T-helper 2 cell treated with Interferon-gamma antibody and Interleukin-4, amounts not matched to agents 5 μg/mL and 100 μg/mL, for 36 hours (primary cell): Measurements from ENCODE around the gene BBS7.

Experiments
- DNase-seq: peaks from one replicate; pipeline ENCODE4 v3.0.0; 2021; ENCODE audit warnings: low spot score
- H3K27ac Mint-ChIP-seq: one replicate; pipeline ENCODE4 v1.8.0; 2021; ENCODE audit warnings: mild to moderate bottlenecking, mixed read lengths
- H3K27me3 Mint-ChIP-seq: one replicate; pipeline ENCODE4 v1.8.0; 2021; ENCODE audit warnings: low read depth, mixed read lengths
- H3K36me3 Mint-ChIP-seq: one replicate; pipeline ENCODE4 v1.8.0; 2021; ENCODE audit warnings: low read depth, mixed read lengths
- H3K4me1 Mint-ChIP-seq: one replicate; pipeline ENCODE4 v1.8.0; 2021; ENCODE audit warnings: low read depth, mixed read lengths
- H3K4me3 Mint-ChIP-seq: one replicate; pipeline ENCODE4 v1.8.0; 2022; ENCODE audit warnings: mild to moderate bottlenecking, moderate library complexity, mixed read lengths
- H3K9me3 Mint-ChIP-seq: one replicate; pipeline ENCODE4 v1.8.0; 2021; ENCODE audit warnings: mixed read lengths

Gene BBS7

DNA sequence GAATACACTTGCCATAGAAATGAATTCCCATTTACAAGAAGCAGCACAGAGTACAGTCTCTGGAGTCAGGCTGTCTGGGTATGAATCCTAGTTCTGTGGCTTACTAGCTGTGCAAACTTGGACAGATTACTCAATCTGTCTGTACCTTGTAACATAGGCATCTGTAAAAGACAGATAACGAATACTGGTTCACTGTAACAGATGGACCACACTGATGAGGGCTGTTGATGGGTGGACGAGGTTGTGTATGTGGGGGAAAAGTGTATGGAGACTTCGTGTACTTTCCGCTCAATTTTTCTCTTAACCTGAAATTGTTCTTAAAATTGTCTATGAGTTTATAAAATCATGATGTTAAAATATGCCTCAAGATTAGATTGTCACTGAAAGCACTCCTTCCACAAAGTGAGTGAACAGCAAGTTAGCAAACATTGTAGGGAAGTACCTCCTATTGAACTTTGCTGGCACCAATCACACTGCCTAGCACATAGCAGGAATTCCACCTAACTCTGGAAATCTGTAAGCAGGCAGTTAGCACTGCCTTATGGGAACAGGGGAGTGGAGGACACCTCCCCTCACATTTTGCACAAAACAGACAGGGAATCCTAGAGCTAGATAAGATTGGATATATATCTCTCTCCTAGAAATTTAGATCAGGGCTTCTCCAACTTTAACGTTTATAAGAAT is 75.6 kb downstream of the BBS7 start:
- Mint-ChIP-seq H3K27ac (peak overlapping the region; percentile 22), H3K4me3 (peak overlapping the region; percentile 21), H3K27me3 (peaks cover 6% of the 10 kb centered on the region), H3K4me1 (peaks cover 25% of the 10 kb centered on the region), H3K9me3 (no peaks in the 10 kb centered on the region), H3K36me3 (no peaks in the 10 kb centered on the region)
- no peak for DNase-seq

DNA sequence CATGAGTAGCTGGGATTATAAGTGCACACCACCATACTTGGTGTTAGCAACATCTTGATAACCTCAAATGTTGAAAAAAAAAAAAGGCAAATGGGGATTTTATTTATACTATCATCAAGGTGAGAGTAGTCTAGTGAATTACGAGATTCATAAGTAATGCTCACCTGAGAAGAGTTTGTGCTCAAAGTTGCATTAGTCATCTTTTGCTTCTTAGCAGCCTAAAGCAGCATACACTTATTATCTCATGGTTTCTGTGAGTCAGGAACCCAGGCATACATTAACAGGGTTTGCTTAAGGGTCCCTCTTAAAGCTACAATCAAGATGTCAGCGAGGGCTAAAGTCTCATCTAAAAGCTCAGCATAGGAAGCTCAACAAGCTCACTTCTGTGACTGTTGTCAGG is 77.3 kb downstream of the BBS7 start:
- DNase-seq, result no peak
- Mint-ChIP-seq H3K4me1 (peaks cover 27% of the 10 kb centered on the region), H3K36me3 (no peaks in the 10 kb centered on the region), H3K27me3 (peaks cover 6% of the 10 kb centered on the region), H3K27ac (no peak overlapping the region), H3K9me3 (no peaks in the 10 kb centered on the region), H3K4me3 (no peak overlapping the region)

DNA sequence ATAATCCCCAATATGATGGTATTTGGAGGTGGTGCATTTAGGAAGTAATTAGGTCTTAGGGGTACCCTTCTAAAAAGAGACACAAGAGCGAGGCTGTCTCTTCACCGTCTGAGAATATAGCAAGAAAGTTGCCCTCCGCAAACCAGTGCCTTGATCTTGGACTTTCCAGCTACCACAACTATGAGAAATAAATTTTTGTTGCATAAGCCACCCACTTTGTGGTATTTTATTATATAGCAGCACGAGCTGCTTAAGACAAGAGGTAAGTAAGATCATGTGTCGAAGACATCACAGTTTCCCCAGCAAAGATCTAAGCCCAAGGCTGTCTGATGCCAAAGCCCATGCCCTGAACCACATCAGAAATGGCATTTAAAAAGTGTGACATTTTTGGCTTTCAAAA is 78.8 kb downstream of the BBS7 start:
- Mint-ChIP-seq H3K36me3 (no peaks in the 10 kb centered on the region), H3K27me3 (peaks cover 6% of the 10 kb centered on the region), H3K9me3 (no peaks in the 10 kb centered on the region), H3K27ac (no peak overlapping the region), H3K4me3 (no peak overlapping the region), H3K4me1 (peaks cover 27% of the 10 kb centered on the region)
- DNase-seq, result no peak

DNA sequence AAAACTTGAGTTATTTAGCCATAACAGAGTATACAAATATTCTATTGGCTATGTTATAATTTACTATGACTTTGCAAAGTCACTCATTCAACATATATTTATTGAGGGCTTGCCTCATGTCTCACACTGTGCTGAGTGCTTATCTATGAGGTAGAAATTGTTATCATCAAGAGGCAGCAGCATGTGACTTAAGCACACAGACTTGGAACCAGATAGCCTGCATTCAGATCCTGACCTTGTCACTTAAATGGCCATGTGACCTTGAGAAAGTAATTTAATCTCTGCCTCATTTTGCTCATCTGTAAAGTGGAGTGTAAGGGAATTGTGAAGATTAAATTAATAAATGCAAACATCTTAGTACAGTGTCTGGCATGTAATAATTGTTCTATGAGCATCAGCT is 79.3 kb downstream of the BBS7 start:
- Mint-ChIP-seq H3K4me1 (peaks cover 23% of the 10 kb centered on the region), H3K4me3 (no peak overlapping the region), H3K36me3 (no peaks in the 10 kb centered on the region), H3K27me3 (peaks cover 6% of the 10 kb centered on the region), H3K27ac (no peak overlapping the region), H3K9me3 (no peaks in the 10 kb centered on the region)
- no peak for DNase-seq

DNA sequence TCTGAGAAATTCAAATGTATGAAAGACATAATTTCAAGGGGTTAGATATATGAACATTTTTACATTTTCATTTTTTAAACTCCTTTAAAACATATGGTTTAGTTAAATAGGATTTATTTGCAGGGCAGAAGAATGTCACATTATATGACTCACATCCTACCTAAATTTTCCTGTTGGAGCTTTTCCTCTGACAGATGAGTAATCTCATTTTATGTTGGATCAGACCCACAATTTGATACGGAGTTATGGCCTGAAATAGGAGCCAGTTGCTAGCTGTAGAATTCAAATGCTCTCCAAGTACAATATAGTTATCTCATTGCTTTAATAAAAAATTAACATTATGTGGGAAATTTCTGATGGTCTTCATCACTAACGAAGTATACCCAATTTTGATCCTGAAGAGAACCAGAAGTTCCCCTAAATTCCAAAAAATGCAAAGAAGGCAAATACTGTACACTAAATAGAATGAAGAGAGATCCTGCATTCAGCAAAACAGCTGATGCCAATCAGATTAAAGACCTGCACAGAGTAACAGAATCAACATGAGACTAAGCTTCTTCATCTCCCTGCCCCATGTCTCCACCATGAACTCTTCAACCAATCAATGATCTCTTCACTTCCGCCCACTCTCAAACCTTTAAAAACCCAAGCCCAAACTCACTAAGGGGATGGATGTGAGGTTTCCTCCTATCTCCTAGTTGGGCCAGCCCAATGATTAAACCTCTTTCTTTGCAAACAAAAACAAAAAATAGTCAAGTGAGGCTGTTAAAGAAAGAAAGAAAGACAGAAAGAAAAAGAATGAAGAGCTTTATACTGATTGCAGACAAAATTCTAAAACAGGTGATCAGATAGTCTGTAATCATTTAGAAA is 80.1 kb downstream of the BBS7 start:
- peaks cover 9% of the 10 kb centered on the region for H3K27me3 Mint-ChIP-seq
- DNase-seq, result no peak
- no peak overlapping the region for H3K27ac Mint-ChIP-seq
- H3K4me1 Mint-ChIP-seq, result peaks cover 16% of the 10 kb centered on the region
- H3K4me3 Mint-ChIP-seq, result no peak overlapping the region
- no peaks in the 10 kb centered on the region for H3K9me3 Mint-ChIP-seq
- H3K36me3 Mint-ChIP-seq, result no peaks in the 10 kb centered on the region

DNA sequence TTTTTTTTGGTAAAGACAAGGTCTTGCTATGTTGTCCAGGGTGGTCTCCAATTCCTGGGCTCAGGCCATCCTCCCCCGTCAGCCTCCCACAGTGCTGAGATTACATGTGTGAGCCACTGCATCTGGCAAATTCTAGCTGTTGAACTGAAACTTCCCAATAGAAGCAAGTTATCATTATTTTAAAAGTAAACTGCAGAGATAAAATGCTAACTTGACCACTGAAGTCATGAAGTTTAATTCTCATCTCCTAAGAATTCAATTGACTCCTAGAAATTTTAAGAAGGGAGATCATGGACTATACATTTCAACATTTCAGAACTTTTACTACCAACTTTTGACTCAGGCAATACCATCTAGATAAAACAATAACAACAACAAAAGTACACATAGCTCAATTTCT is 80.8 kb downstream of the BBS7 start:
- Mint-ChIP-seq H3K4me3 (peak overlapping the region; percentile 26), H3K4me1 (peaks cover 11% of the 10 kb centered on the region), H3K36me3 (no peaks in the 10 kb centered on the region), H3K27ac (no peak overlapping the region), H3K27me3 (peaks cover 16% of the 10 kb centered on the region), H3K9me3 (no peaks in the 10 kb centered on the region)
- DNase-seq, result no peak

DNA sequence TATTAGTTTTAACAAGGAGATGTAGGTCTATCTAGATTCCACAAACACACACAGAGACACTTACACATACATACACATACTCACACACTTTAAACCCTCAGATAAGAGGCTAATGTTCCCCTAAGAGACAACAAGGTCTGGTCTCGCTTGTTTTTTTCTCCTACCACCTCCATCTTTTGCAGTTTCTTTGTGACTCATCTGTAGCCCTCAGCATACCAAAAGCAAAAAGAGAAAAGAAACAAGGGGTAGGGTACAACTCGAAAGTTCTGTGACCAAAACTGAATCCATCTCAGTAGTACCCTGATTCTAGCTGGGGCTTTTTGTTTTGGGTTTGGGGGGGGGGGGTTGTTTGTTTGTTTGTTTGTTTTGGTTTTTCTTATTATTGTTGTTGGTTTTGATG is 81.4 kb downstream of the BBS7 start:
- H3K36me3 Mint-ChIP-seq, result no peaks in the 10 kb centered on the region
- H3K27ac Mint-ChIP-seq, result no peak overlapping the region
- no peak for DNase-seq
- H3K27me3 Mint-ChIP-seq, result peaks cover 20% of the 10 kb centered on the region
- peaks cover 9% of the 10 kb centered on the region for H3K4me1 Mint-ChIP-seq
- no peak overlapping the region for H3K4me3 Mint-ChIP-seq
- H3K9me3 Mint-ChIP-seq, result no peaks in the 10 kb centered on the region

DNA sequence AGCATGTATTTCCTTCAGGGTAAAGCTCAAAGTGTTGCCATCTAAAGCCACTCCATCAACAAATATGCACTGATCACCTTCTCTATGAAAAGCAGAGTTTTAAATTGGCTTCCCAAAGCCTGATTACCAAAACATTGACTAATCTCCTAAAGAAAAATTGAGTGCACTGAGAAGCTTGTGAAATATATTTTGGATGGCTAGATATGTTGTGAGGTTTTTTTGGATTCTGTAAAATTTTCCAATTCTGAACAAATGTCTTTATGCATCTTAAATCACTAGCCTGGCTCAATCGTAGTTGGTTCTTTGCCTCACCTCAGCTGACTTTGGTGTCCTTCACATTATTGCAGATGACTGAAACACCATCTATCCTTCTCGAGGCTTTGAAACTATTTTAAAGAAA is 84.1 kb downstream of the BBS7 start:
- Mint-ChIP-seq H3K36me3 (no peaks in the 10 kb centered on the region), H3K4me3 (no peak overlapping the region), H3K4me1 (peaks cover 9% of the 10 kb centered on the region), H3K9me3 (no peaks in the 10 kb centered on the region), H3K27me3 (peaks cover 32% of the 10 kb centered on the region), H3K27ac (no peak overlapping the region)
- no peak for DNase-seq

DNA sequence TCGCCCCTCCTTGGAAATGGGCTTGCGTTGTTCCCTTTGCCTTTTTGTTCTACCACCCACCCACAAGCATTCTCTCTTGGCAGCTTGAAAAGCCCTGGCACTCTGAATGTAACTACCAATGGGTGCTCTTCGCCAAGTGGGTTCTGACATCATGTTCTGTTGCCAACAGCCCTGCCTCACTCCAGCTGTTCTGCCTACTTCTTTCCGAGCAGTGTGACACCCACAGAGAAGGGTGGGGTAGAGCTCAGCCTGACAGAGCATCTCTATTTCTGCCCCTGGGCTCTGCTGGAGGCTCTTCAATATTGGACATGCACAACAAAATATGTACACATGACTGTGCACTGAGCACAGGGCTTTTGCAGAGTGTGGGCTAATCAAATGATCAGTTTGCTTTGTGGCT is 84.8 kb downstream of the BBS7 start:
- Mint-ChIP-seq H3K27ac (no peak overlapping the region), H3K4me3 (no peak overlapping the region), H3K9me3 (no peaks in the 10 kb centered on the region), H3K4me1 (peaks cover 9% of the 10 kb centered on the region), H3K27me3 (peaks cover 36% of the 10 kb centered on the region), H3K36me3 (no peaks in the 10 kb centered on the region)
- DNase-seq, result no peak

DNA sequence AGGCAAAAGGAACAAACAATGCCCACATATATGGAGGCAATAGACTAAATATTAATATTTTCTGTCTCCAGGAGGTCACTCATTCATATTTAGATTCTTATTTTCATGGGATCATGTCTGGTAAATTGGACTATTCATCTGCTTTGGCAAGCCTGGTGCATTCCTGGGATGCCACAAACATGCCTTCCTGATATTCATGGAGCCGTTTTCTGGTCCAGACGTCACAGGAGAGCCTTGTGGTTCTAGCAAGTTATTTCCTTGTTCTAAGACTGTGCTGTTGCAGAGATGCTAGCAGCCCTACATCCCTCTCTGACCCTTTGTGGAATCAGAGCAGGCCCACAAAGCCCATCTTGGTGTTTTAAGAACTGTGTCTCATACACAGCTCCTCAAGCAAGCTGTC is 85.3 kb downstream of the BBS7 start:
- H3K9me3 Mint-ChIP-seq, result no peaks in the 10 kb centered on the region
- peaks cover 9% of the 10 kb centered on the region for H3K4me1 Mint-ChIP-seq
- H3K27me3 Mint-ChIP-seq, result peaks cover 38% of the 10 kb centered on the region
- no peak overlapping the region for H3K27ac Mint-ChIP-seq
- no peak overlapping the region for H3K4me3 Mint-ChIP-seq
- no peak for DNase-seq
- H3K36me3 Mint-ChIP-seq, result no peaks in the 10 kb centered on the region

DNA sequence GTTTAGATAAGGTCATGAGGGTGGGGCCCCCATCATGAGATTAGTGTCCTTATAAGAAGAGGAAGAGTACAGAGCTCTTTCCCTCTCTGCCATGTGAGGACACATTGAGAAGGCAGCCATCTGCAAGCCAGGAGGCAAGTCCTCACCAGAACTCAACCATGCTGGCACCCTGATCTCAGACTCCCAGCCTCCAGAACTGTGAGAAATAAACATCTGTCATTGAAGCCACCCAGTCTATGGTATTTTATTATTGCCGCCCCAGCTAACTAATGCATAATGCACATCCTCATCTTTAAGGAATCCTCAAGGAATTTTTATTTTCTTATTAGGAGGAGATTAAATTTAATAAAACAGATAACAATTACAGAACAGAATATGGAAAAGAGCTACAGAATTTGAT is 85.9 kb downstream of the BBS7 start:
- H3K4me1 Mint-ChIP-seq, result peaks cover 8% of the 10 kb centered on the region
- peaks cover 41% of the 10 kb centered on the region for H3K27me3 Mint-ChIP-seq
- H3K36me3 Mint-ChIP-seq, result no peaks in the 10 kb centered on the region
- no peak overlapping the region for H3K27ac Mint-ChIP-seq
- H3K4me3 Mint-ChIP-seq, result no peak overlapping the region
- DNase-seq, result no peak
- no peaks in the 10 kb centered on the region for H3K9me3 Mint-ChIP-seq

DNA sequence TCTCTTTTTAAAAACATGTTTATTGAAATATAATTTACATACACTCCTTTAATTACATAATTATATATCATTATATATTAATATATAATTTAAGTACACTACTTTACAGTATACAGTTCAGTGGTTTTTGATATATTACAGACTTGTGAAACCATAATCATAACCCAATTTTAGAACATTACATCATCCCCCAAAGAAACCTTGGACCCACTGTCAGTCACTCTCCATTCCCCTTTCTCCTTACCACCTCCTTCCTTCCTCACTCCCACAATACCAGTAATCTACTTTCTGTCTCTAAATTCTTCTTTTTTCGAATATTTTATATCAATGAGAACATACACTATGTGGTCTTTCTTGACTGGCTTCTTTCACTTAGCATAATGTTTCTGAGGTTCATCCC is 87.1 kb downstream of the BBS7 start:
- Mint-ChIP-seq H3K9me3 (no peaks in the 10 kb centered on the region), H3K4me3 (no peak overlapping the region), H3K27ac (no peak overlapping the region), H3K4me1 (no peaks in the 10 kb centered on the region), H3K36me3 (no peaks in the 10 kb centered on the region), H3K27me3 (peaks cover 41% of the 10 kb centered on the region)
- DNase-seq, result no peak

DNA sequence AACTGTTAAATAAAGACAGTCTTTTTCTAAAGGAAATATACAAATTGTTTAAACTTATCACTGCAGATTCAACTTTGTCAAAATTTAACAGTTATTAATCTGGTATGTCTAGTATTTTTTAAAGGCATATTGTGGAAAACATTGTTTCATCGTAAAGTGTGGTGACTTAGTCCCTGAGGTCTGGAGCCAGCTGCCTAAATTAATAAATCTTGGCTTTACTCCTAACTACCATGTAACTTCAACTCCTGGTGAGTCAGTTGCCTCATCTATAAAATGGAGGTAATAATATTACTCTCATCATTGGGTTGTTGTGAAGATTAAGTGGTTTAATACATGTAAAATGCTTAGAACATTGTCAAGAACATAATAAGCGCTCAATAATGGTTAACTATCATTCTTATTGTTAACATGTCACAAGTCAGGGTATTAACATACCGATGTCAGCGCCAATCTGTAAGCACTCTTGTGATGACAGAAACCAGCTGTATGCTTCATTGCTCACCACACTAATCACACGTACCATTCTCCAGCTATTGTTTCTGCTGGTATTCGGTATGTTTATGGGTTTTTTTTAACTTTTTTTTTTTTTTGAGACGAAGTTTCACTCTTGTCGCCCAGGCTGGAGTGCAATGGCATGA is 91.2 kb downstream of the BBS7 start:
- Mint-ChIP-seq H3K27ac (no peak overlapping the region), H3K4me1 (peaks cover 1% of the 10 kb centered on the region), H3K9me3 (no peaks in the 10 kb centered on the region), H3K36me3 (no peaks in the 10 kb centered on the region), H3K4me3 (no peak overlapping the region), H3K27me3 (peaks cover 43% of the 10 kb centered on the region)
- no peak for DNase-seq

DNA sequence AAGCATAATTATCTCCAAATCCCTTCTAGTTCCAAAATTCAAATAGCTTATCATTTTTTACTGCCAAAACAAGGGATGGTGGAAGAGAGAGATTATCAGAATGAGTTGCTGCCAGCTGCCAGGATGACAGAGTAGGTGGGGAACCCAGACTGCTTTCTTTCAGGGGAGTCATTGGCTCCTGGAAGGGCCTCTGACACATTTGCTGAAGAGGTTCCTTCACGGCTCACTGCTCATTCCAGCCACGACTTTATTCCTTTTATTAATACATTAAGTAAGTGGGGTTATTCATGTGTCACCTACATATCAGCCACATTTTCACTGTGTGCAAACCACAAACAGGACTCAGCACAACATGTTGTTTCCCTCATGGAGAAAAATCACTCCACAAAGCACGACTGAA is 92.6 kb downstream of the BBS7 start:
- H3K36me3 Mint-ChIP-seq, result no peaks in the 10 kb centered on the region
- H3K9me3 Mint-ChIP-seq, result no peaks in the 10 kb centered on the region
- no peak overlapping the region for H3K27ac Mint-ChIP-seq
- peaks cover 40% of the 10 kb centered on the region for H3K27me3 Mint-ChIP-seq
- H3K4me3 Mint-ChIP-seq, result no peak overlapping the region
- no peak for DNase-seq
- peaks cover 1% of the 10 kb centered on the region for H3K4me1 Mint-ChIP-seq
